ENCODE data around the gene MYO5B.

The MYO5B gene

DNA sequence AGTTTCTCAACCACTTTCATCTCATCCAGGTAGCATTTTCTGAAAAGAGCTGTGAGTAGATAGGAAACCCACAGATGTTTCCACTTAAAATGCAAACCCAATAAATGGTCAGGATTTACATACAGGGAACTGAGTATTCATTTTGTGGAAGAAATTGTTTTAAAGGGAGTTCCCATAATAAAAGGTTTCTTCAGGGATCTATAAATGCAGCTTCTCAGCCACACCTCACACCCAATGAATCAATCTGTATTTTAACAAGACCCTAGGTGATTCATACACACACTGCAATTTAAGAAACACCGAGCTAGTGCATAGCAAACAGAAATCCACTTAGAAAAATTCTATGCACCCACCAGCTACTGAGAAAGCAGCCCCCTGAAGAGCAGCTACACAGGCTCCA, 241.6 kb downstream of the MYO5B start:
- H3K4me3 ChIP-seq (ENCODE audit: low read depth, low read length): no peak overlapping the region
- TF ChIP-seq, protein P1, sequence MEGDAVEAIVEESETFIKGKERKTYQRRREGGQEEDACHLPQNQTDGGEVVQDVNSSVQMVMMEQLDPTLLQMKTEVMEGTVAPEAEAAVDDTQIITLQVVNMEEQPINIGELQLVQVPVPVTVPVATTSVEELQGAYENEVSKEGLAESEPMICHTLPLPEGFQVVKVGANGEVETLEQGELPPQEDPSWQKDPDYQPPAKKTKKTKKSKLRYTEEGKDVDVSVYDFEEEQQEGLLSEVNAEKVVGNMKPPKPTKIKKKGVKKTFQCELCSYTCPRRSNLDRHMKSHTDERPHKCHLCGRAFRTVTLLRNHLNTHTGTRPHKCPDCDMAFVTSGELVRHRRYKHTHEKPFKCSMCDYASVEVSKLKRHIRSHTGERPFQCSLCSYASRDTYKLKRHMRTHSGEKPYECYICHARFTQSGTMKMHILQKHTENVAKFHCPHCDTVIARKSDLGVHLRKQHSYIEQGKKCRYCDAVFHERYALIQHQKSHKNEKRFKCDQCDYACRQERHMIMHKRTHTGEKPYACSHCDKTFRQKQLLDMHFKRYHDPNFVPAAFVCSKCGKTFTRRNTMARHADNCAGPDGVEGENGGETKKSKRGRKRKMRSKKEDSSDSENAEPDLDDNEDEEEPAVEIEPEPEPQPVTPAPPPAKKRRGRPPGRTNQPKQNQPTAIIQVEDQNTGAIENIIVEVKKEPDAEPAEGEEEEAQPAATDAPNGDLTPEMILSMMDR (IDR thresholded peaks at IDR 0.05; ENCODE audit: low read depth, low read length): no peak

DNA sequence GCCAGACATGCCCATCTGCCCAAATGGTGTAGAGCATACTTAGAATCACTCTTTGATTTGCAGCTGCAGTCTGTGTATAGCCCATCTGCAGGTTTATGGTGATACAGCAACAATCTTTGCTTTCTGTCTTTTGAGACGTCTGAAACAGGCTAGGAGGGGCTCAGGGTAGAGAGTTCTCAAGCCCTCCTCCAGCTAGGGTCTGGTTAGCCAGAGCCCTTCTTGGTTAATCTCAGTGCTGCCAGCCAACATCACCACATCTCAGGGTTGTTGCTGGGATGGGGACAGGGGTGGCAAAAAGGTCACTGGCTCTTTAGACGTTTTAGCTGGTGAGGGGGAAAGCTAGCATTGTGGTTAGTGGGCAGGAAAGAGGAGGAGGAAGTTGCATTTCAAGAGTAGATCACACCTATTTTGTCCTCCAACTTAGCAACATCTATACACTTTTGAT, 245.0 kb downstream of the MYO5B start:
- TF ChIP-seq, protein P1 (IDR thresholded peaks at IDR 0.05; ENCODE audit: low read depth, low read length): no peak
- H3K4me3 ChIP-seq (ENCODE audit: low read depth, low read length): no peak overlapping the region

DNA sequence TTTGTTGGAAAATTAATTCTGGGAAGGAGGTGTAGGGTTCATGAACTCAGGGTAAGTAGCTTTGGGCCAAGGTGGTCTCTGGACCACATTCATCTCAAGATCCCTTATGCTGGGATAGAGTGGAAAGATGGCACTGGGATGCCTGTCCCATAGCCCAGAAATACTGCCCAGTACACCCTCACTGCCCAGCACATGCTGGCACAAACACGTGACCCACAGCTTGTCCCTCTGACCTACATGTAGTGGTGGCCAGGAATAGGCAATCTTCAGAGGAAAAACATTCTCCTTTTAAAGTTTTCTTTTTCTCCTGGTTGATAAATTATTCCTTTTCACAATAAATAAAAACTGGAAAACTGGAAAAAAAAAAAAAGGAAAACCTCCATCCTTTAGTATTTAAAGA, 246.0 kb downstream of the MYO5B start:
- TF ChIP-seq, protein P1 (IDR thresholded peaks at IDR 0.05; ENCODE audit: low read depth, low read length): no peak

DNA sequence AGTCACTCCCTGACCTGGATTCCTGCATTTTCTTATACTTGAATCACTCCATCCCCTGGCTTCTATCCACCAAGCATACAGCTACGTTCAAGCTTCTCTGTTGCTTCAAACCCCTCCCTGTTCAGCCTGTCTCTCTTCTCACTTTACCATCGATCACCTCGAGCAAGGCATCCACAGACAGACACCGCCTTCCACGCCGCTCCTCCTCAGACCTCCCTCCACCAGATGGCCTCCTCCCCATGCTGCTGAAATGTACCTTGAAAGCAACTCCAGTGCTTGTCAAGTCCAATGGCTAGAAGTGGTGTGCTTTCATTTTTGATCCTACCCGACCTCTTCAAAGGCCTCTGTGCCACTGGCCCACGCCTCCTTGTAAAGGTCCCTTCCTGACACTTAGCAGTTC, 250.3 kb downstream of the MYO5B start:
- H3K4me3 ChIP-seq (ENCODE audit: low read depth, low read length): no peak overlapping the region
- TF ChIP-seq, protein P1 (IDR thresholded peaks at IDR 0.05; ENCODE audit: low read depth, low read length): no peak

More for the DNA sequence above, 246.0 kb downstream of the MYO5B start:
- H3K4me3 ChIP-seq (ENCODE audit: low read depth, low read length): no peak overlapping the region

DNA sequence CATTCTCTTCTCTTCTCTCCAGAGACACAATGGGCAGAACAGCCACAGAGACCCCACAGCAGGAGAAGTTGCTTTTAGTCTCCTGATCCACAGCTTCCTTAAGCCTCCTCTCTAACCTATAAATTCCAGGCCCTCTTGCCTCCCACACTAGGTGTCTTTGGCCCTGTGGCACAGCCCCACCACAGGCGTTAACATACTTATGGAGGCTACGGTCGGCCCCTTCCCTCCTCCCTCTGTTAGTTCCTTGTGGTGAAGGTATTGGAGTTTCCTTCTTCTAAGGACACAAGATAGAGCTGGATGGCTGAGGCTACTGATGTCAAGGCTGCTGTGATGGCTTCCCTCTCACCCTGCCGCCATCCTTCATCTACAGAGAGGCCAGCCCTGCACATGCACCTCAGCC, 258.1 kb downstream of the MYO5B start:
- TF ChIP-seq, protein P1 (IDR thresholded peaks at IDR 0.05; ENCODE audit: low read depth, low read length): no peak
- no peak overlapping the region for H3K4me3 ChIP-seq (ENCODE audit: low read depth, low read length)

DNA sequence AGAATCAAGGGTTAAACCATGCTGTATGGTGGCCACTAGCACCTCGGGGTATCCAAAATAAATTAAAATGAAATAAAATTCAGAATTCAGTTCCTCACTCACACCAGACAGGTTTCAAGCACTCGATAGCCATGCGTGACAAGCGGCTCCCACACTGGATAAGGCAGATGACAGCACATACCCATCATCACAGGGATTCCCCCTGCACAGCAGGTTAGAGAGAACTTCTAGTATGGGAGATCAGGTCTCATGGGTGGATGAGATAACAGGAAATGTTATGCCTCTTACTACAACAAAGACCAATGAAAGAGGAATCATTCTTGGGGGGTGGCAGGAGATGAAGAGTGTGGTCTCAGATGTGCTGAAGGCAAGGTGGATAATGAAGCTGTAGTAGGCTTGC, 259.7 kb downstream of the MYO5B start:
- no peak overlapping the region for H3K4me3 ChIP-seq (ENCODE audit: low read depth, low read length)
- TF ChIP-seq, protein P1 (IDR thresholded peaks at IDR 0.05; ENCODE audit: low read depth, low read length): no peak

DNA sequence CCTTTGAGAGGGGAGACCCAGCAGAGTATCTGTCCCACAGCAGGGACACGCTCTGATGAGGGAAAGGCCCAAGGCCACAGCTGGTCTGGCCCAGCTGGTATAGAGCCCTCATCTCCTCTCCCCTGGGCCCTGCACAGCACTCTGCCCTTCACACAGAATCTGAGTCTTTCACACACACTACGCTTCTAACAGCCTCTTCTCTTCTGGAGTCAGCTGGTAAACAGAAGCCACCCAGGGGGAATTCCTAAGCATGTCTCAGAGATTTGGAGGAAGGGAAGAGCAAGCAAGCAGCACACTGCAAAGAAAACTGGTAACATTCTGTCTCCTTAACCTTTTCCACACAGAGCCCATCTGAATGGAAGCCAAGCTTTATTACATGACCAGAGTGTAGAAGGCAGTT, 260.5 kb downstream of the MYO5B start:
- TF ChIP-seq, protein P1 (IDR thresholded peaks at IDR 0.05; ENCODE audit: low read depth, low read length): no peak
- H3K4me3 ChIP-seq (ENCODE audit: low read depth, low read length): no peak overlapping the region
